Activated B cell treated with CpG ODN at 0.5 μM for 24 hours (primary cell): Measurements from ENCODE around the gene MCTS1. TPM values are rescaled to one million over a fixed set of nuclear protein-coding genes. Genes with fewer than 3 reads are reported as not detected.

Experiments
- ATAC-seq: fragments of 200-7000 bp; cut with Tn5 transposase; one replicate; pipeline ENCODE4 v1.10.0; 2021; ENCODE audit warnings: low read depth, mild to moderate bottlenecking, moderate library complexity
- CTCF ChIA-PET: fragments of 350-600 bp; sonication (Branson Sonifier 250); formaldehyde crosslinking; loops from one replicate; lab custom pipeline; 2021; ENCODE audit warnings: antibody characterized with exemption; lab: Charles Lee
- POLR2A ChIA-PET: fragments of 350-600 bp; sonication (Branson Sonifier 250); formaldehyde crosslinking; loops from one replicate; lab custom pipeline; 2021; ENCODE audit warnings: antibody characterized with exemption; lab: Charles Lee
- DNase-seq: peaks from one replicate; pipeline ENCODE4 v3.0.0; 2022
- H3K27ac Mint-ChIP-seq: one replicate; pipeline ENCODE4 v1.8.0; 2020; ENCODE audit warnings: mixed read lengths
- H3K27me3 Mint-ChIP-seq: one replicate; pipeline ENCODE4 v1.8.0; 2021; ENCODE audit warnings: mixed read lengths
- H3K36me3 Mint-ChIP-seq: one replicate; pipeline ENCODE4 v1.8.0; 2021; ENCODE audit warnings: low read depth, mixed read lengths
- H3K4me1 Mint-ChIP-seq: one replicate; pipeline ENCODE4 v1.8.0; 2021; ENCODE audit warnings: mixed read lengths
- H3K4me3 Mint-ChIP-seq: one replicate; pipeline ENCODE4 v1.8.0; 2020; ENCODE audit warnings: mild to moderate bottlenecking, mixed read lengths
- H3K9me3 Mint-ChIP-seq: one replicate; pipeline ENCODE4 v1.8.0; 2020; ENCODE audit warnings: mixed read lengths
- intact Hi-C: fragments of 100-400 bp; cut with micrococcal nuclease; formaldehyde crosslinking; loops from one replicate; pipeline ENCODE4 v1.15.1; 2024
- total RNA-seq: library from RNA; stranded (reverse); gene quantifications from 2 replicates; pipeline ENCODE4 v1.2.3, GENCODE V29; 2022
- TF ChIP-seq, protein P1 (sequence below): fragments of 200-600 bp; IDR thresholded peaks from one replicate; pipeline ENCODE4 v1.8.0; 2022; ENCODE audit warnings: antibody characterized with exemption, mild to moderate bottlenecking

Gene MCTS1
- total RNA-seq, 1 donor from 2014 or later, result 45.1 TPM

DNA sequence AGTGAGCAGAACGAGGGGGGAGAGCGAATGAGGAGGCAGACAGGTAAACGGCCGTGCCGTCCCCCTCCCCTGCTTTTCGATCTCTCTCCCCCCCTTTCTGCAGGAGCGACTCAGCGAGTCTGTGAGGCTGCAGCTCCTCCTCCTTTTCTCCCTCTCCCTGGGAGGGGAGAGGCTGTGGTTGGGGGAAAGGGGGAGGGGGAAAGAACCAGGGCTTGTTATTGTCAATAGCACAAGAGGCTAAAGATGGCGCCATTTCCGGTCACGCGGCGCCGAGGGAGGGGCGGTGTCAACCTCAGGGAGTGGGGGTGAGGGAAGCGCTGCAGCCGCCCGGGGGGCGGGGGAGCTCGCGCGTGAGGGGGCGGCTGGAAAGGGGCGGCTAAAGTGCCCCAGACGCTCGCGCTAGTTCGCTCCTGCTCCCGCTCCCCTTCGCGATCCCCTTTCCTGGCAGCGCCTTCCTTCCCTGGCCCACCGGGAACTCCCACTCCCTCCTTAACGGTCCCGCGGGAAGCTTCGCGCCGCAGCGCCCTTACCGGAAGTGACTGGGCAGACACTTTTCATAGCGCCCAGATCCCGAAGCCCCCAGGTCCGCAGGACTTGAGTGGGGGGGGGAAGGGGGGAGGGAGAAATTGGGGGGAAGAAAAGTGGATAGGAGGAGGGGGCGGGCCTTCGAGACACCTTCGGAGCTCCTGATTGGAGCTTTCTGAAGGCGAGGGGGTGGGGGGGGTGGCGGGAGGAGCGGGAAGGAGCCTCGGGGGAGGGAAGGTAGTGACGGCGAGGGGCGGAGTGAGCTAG is 42.9 kb upstream of the MCTS1 start, which contains the start of gene CUL4B:
TSS of gene CUL4B (minus strand) at position 121 of the 792 bp plus-strand sequence. CDS start 324 bp downstream, outside the sequence.
- H3K27me3 Mint-ChIP-seq, result no peaks in the 10 kb centered on the region
- CTCF ChIA-PET, result no interaction called here
- TF ChIP-seq, protein P1, sequence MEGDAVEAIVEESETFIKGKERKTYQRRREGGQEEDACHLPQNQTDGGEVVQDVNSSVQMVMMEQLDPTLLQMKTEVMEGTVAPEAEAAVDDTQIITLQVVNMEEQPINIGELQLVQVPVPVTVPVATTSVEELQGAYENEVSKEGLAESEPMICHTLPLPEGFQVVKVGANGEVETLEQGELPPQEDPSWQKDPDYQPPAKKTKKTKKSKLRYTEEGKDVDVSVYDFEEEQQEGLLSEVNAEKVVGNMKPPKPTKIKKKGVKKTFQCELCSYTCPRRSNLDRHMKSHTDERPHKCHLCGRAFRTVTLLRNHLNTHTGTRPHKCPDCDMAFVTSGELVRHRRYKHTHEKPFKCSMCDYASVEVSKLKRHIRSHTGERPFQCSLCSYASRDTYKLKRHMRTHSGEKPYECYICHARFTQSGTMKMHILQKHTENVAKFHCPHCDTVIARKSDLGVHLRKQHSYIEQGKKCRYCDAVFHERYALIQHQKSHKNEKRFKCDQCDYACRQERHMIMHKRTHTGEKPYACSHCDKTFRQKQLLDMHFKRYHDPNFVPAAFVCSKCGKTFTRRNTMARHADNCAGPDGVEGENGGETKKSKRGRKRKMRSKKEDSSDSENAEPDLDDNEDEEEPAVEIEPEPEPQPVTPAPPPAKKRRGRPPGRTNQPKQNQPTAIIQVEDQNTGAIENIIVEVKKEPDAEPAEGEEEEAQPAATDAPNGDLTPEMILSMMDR, result no peak
- intact Hi-C loops, result loop anchor here (1.0 to 2.0 kb wide), 5 partner anchors 43 to 1092 kb away; partner anchors contain the start of genes C1GALT1C1, MCTS1 and SLC25A5
- no peaks in the 10 kb centered on the region for H3K9me3 Mint-ChIP-seq
- H3K36me3 Mint-ChIP-seq, result peaks cover 16% of the 10 kb centered on the region
- DNase-seq (peak; percentile 78), ATAC-seq (peak; percentile 87)
- H3K27ac Mint-ChIP-seq, result peak within 1 kb of the TSS; percentile 96
- peak within 1 kb of the TSS; percentile 93 for H3K4me3 Mint-ChIP-seq
- POLR2A ChIA-PET, result interaction anchor here (0.6 to 5.8 kb wide), 24 partner anchors 9 to 1583 kb away, joined by 3 to 139 read pairs (median 4); partner anchors contain the start of genes C1GALT1C1, MCTS1, RNF113A and ZBTB33
- H3K4me1 Mint-ChIP-seq, result peaks cover 36% of the 10 kb centered on the region

DNA sequence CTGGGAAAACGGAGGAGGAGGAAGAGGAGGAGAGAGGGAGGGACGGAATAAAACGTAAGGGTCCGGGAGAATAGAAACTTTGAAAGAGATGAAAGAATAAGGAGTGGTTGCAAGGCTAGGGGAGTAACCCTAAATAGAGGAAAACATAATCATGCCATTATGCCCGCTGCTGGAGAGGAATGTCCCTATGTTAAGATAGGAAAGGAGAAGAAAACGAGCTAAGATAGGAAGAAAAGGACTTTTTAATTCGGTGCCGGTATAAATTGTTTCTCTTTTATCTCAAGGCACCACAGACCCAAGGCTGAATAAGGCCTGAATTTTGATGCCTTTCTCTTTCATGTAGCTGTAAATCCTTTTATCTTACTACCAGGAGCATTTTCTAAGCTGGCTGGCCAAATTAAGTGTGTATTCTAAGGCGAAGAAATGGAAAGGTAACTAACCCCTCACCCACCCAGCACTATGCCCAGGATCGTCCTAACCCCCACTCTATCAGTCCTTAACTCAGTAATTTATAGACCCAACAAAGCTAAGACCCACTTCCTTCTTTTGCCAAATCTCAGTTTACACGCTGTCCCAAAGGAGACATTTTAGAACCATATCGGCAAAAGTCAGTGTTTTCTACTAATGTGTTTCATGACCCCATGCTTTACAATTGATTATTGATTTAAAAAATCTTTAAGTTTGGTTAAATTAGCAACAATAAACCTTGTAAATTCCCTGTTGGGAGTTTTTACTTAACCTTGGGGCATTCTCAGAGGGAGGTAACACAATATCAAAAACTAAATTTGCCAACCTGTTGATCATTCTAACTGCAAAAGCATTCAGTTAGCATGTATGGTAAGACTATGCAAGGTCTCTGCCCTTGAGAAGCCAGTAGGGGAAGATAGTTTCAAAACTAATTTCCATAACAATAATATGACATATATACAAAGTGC is 42.0 kb upstream of the MCTS1 start:
- CTCF ChIA-PET, result no interaction called here
- TF ChIP-seq, protein P1, result no peak
- Mint-ChIP-seq H3K36me3 (peaks cover 12% of the 10 kb centered on the region), H3K4me1 (peaks cover 33% of the 10 kb centered on the region), H3K27ac (peak overlapping the region; percentile 96), H3K4me3 (peak overlapping the region; percentile 93), H3K9me3 (no peaks in the 10 kb centered on the region), H3K27me3 (no peaks in the 10 kb centered on the region)
- DNase-seq, result no peak
- intact Hi-C loops, result loop anchor here (1.0 to 2.0 kb wide), 5 partner anchors 42 to 1093 kb away; partner anchors contain the start of genes C1GALT1C1, MCTS1 and SLC25A5
- POLR2A ChIA-PET, result interaction anchor here (0.6 to 5.8 kb wide), 19 partner anchors 8 to 691 kb away, joined by 3 to 139 read pairs (median 5); partner anchors contain the start of genes C1GALT1C1, MCTS1, RNF113A and ZBTB33
- no peak for ATAC-seq

DNA sequence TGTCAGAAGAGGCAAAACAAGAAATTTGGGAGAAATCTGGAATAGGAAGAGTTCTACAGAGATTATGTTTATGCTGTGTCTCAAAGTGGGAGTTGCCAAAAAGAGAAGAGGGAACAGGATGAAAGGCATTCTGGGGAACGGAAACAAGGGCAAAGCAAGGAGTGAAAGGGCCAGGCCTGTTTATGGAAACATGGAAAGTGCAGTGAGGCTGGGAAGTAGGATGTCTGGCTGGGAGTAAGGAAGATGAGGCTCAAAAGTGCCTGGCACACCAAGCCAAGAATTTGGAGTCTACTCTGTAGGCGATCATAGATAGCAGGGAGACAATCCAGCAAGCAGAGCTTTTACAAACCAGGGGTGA is 41.4 kb upstream of the MCTS1 start:
- ChIA-PET CTCF (no interaction called here), POLR2A (interaction anchor here (1.2 to 5.8 kb wide), 4 partner anchors 27 to 67 kb away, joined by 3 to 139 read pairs (median 36); partner anchors contain the start of genes C1GALT1C1 and MCTS1)
- Mint-ChIP-seq H3K4me3 (no peak overlapping the region), H3K4me1 (peaks cover 30% of the 10 kb centered on the region), H3K9me3 (no peaks in the 10 kb centered on the region), H3K27ac (peak overlapping the region; percentile 96), H3K27me3 (no peaks in the 10 kb centered on the region), H3K36me3 (peaks cover 8% of the 10 kb centered on the region)
- TF ChIP-seq, protein P1, result no peak
- ATAC-seq (no peak), DNase-seq (no peak)
- intact Hi-C loops, result no loop called here

DNA sequence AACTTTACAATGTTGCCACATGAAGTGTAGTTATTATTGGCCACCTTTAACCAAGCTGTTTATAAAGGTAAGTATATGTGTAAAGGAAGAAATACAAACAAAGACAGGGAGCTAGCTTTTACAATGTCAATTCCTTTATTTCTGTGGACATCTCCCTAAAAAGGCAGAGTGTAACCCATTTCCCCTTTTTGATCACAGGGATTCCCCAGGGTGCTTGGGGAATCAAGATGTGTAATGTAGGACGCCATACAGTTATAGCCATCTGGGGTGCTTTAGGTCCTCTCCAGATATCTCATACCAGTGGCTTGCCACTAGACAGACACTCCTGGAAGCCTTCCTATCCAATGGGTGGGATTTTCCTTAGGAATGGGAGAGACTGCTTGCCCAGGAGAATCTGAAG is 39.0 kb upstream of the MCTS1 start:
- ChIA-PET POLR2A (no interaction called here), CTCF (no interaction called here)
- ATAC-seq (no peak), DNase-seq (no peak)
- TF ChIP-seq, protein P1, result no peak
- Mint-ChIP-seq H3K27me3 (no peaks in the 10 kb centered on the region), H3K27ac (no peak overlapping the region), H3K36me3 (peaks cover 5% of the 10 kb centered on the region), H3K4me1 (peaks cover 10% of the 10 kb centered on the region), H3K4me3 (no peak overlapping the region), H3K9me3 (no peaks in the 10 kb centered on the region)
- intact Hi-C loops, result no loop called here
